Prostate gland (tissue), 2 donors: Measurements from ENCODE around the gene RPP38.

Experiments used
- CTCF ChIP-seq, 4 experiments: fragments of 200-600 bp in 2 of 4; fragments of 450-650 bp in 2 of 4; sonication (generic) in 2 of 4; IDR thresholded peaks; 1 replicate in 3 of 4; 2 replicates in 1 of 4; pipeline ENCODE4 v1.5.1; 2016 to 2019; ENCODE audit warnings: antibody characterized with exemption in 4 of 4, mild to moderate bottlenecking in 2 of 4, moderate library complexity in 2 of 4
- POLR2A ChIP-seq: fragments of 450-650 bp; IDR thresholded peaks from one replicate; pipeline ENCODE4 v1.6.1; 2016; ENCODE audit warnings: antibody characterized with exemption, mild to moderate bottlenecking
- POLR2AphosphoS5 ChIP-seq: sonication (generic); formaldehyde crosslinking; IDR thresholded peaks from one replicate; pipeline ENCODE4 v1.6.1; 2017; ENCODE audit warnings: antibody characterized with exemption

- TF ChIP-seq CTCF (IDR thresholded peaks at IDR 0.05) (no peak), POLR2A (no peak), POLR2AphosphoS5 (no peak)
These were observed 39.2 kb downstream of the RPP38 start for GRCh38 chr10:15136129-15137035.
